Transverse colon (tissue), 4 donors: ENCODE data around the gene L3HYPDH.

Experiments used
- CTCF ChIP-seq, 5 experiments: fragments of 200-600 bp in 3 of 5; fragments of 450-650 bp in 2 of 5; sonication (generic) in 3 of 5; IDR thresholded peaks; 1 replicate in 2 of 5; 2 replicates in 3 of 5; pipeline ENCODE4 v1.5.1; 2016 to 2017; ENCODE audit warnings: antibody characterized with exemption in 5 of 5, inconsistent platforms in 3 of 5, mild to moderate bottlenecking in 2 of 5, moderate library complexity in 1 of 5
- EP300 ChIP-seq: sonication (generic); formaldehyde crosslinking; IDR thresholded peaks from one replicate; pipeline ENCODE4 v1.6.1; 2017; ENCODE audit warnings: antibody characterized with exemption, low read depth
- POLR2A ChIP-seq: fragments of 450-650 bp; IDR thresholded peaks from one replicate; pipeline ENCODE4 v1.6.1; 2016; ENCODE audit warnings: antibody characterized with exemption, mild to moderate bottlenecking, moderate library complexity
- POLR2AphosphoS5 ChIP-seq, 3 donors: sonication (generic); formaldehyde crosslinking; IDR thresholded peaks; one replicate each; pipeline ENCODE4 v1.6.1; 2016; ENCODE audit warnings: antibody characterized with exemption in 3 of 3

GRCh38 chr14:59438195-59438647 is 46.0 kb downstream of the L3HYPDH start:
- no peak for TF ChIP-seq EP300
- TF ChIP-seq CTCF (IDR thresholded peaks at IDR 0.05) = no peak
- no peak for TF ChIP-seq POLR2A
- TF ChIP-seq POLR2AphosphoS5 (IDR thresholded peaks at IDR 0.05) = no peak
